Hepatic stellate cell (primary cell): ENCODE results near the gene TRIM44.
A peak's percentile ranks its signal among the peaks of the same experiment; 100 is the strongest.
"Not testable (repeated sequence)": the region's sequence is repeated elsewhere in the genome, so short reads cannot be mapped to it uniquely, and the experiment has no call there.

Experiments used
- DNase-seq: peaks from one replicate; pipeline ENCODE4 v3.0.0; 2011; ENCODE audit warnings: low spot score

Gene TRIM44

DNA sequence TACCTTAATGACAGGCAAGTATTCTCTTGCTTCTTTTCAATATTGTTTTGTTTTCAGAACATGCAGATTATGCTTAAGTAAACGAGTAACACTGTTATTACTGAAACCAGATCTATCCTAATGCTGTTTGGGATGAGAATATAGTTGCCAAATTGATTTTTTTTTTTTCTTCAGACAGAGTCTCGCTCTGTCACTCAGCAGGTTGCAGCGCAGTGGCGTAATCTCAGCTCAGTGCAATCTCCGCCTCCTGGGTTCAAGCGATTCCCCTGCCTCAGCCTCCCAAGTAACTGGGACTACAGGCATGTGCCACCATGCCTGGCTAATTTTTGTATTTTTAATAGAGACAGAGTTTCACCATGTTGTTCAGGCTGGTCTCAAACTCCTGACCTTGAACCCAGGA, 91.0 kb downstream of the TRIM44 start:
- DNase-seq = not testable (repeated sequence)

DNA sequence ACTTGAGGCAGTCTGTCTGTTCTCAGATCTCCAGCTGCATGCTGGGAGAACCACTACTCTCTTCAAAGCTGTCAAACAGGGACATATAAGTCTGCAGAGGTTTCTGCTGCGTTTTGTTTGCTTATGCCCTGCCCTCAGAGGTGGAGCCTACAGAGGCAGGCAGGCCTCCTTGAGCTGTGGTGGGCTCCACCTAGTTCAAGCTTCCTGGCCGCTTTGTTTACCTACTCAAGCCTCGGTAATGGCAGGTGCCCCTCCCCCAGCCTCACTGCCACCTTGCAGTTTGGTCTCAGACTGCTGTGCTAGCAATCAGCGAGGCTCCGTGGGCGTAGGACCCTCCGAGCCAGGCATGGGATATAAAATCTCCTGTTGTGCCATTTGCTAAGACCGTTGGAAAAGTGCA, 97.4 kb downstream of the TRIM44 start:
- not testable (repeated sequence) for DNase-seq

- no peak for DNase-seq
Observed at GRCh38 chr11:35761899-35762298, 99.3 kb downstream of the TRIM44 start.

GRCh38 chr11:35763301-35763700, 100.7 kb downstream of the TRIM44 start:
- no peak for DNase-seq

DNA sequence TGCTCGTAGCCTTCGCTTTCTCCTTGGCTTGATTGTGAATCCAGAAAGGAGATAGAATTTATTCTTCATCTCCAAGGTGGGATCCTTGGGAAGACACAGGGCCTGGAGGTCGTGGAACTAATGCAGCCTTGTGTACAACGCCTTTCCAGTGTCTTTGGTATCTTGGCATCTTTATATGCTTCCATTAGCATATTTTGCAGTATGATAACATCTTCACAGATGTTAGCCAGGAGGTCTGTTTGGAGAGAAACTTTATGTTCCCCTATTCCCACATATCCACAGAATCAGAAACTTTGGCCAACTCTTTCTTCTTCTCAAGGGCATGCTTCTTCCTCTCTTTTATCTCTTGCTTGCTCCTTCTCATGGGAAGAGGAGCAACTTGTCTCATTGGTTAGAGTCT, 101.2 kb downstream of the TRIM44 start:
- no peak for DNase-seq

DNA sequence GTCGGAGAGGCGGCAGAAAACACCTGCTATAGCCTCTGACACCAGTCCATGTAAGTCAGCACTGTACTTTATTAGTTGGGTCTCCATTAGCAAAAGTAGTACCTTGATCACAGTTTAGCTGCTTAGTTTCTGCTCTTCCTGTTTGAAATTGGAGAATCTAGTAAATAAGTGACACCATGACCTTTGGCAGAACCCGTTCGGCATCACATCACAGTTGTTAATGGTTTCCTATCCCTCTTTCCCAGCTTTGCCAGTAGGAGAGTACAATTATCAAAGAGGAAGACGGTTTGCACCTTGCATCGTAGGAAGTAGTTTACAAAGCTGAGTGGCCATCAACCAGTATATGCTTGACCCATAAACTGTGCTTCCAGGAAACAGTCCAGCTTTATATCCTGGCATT, 101.8 kb downstream of the TRIM44 start:
- no peak for DNase-seq

DNA sequence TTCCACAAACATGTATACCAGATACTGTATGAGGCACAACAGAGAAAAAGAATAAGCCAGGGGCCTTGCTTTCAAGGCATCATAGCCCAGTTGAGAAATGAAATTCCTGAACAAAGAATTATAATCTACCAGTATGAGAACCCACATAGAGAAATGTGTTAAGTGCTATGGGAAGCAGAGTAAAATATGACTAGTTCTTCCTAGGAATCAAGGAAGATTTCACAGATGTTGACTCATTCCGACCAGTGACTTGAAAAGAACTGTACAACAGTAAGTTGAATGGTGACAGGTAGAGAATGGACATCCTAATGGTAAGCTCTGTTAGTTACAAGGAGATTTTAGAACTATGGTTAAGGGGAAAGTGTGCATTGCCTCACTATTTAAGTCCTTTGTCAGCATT, 102.6 kb downstream of the TRIM44 start:
- no peak for DNase-seq

DNA sequence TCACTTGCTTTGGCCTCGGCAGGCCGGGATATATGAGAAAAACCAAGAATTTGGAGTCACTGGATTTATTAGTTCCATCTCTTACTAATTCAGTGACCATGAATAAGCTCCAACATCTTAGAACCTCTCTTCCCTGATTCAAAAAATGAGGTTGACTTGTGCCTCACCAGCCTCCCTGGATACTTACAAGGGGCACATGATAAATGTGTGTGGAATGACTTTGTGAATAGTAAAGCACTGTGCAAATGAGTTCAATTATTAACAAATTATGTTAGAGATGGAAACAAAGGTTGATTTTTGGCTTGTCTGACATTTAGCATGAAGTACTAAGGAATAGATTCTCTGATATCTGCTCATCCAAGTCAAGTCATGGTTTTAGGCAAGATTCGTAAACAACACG, 104.1 kb downstream of the TRIM44 start:
- no peak for DNase-seq

DNA sequence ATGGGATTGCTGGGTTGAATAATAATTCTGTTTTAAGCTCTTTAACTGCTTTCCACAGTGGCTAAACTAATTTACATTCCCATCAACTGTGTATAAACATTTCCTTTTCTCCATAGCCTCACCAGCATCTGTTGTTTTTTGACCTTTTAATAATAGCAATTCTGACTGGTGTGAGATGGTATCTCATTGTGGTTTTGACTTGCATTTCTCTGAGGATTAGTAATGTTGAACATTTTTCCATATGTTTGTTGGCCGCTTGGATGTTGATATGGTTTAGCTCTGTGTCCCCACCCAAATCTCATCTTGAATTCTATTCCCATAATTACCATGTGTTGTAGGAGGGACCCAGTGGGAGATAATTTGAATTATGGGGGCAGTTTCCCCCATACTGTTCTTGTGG, 107.8 kb downstream of the TRIM44 start:
- DNase-seq = not testable (repeated sequence)

DNA sequence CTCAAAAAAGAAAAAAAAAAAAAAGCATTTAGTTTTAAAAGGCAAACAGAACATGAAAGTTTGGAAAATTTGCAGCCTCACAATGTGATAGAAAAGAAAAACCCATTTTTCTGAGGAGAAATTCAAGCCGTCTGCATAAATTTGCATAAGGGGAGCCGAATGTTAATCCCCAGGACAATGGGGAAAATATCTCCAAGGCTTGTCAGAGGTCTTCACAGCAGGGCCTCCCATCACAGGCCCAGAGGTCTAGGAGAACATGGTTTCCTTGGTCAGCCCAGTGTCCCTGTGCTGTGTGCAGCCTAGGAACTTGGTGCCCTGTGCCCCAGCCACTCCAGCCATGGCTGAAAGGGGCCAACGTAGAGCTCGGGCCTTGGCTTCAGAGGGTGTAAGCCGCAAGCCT, 109.1 kb downstream of the TRIM44 start:
- DNase-seq = no peak

DNA sequence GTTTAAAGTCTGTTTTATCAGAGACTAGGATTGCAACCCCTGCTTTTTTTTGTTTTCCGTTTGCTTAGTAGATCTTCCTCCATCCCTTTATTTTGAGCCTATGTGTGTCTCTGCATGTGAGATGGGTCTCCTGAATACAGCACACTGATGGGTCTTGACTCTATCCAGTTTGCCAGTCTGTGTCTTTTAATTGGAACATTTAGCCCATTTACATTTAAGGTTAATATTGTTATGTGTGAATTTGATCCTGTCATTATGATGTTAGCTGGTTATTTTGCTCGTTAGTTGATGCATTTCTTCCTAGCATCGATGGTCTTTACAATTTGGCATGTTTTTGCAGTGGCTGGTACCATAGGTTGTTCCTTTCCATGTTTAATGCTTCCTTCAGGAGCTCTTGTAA, 114.7 kb downstream of the TRIM44 start:
- not testable (repeated sequence) for DNase-seq

DNA sequence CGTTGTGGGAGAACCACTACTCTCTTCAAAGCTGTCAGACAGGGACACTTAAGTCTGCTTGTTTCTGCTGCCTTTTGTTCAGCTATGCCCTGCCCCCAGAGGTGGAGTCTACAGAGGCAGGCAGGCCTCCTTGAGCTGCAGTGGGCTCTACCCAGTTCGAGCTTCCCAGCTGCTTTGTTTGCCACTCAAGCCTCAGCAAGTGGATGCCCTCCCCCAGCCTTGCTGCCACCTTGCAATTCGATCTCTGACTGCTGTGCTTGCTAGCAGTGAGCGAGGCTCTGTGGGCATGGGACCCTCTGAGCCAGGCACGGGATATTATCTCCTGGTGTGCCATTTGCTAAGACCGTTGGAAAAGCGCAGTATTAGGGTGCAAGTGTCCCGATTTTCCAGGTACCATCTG, 116.4 kb downstream of the TRIM44 start:
- not testable (repeated sequence) for DNase-seq

DNA sequence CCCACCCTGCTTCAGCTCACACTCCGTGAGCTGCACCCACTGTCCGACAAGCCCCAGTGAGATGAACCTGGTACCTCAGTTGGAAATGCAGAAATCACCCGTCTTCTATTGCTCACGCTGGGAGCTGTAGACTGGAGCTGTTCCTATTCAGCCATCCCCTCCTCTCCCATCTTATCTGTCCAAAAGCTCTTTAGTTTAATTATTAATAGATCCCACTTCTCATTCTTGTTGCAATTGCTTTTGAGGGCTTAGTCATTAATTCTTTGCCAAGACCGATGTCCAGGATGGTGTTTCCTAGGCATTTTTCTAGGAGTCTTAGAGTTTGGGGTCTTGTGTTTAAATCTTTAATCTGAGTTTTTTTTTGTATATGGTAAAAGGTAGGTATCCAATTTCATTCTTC, 116.8 kb downstream of the TRIM44 start:
- no peak for DNase-seq

GRCh38 chr11:35780951-35781860, 118.6 kb downstream of the TRIM44 start:
- peak; percentile 45 for DNase-seq

DNA sequence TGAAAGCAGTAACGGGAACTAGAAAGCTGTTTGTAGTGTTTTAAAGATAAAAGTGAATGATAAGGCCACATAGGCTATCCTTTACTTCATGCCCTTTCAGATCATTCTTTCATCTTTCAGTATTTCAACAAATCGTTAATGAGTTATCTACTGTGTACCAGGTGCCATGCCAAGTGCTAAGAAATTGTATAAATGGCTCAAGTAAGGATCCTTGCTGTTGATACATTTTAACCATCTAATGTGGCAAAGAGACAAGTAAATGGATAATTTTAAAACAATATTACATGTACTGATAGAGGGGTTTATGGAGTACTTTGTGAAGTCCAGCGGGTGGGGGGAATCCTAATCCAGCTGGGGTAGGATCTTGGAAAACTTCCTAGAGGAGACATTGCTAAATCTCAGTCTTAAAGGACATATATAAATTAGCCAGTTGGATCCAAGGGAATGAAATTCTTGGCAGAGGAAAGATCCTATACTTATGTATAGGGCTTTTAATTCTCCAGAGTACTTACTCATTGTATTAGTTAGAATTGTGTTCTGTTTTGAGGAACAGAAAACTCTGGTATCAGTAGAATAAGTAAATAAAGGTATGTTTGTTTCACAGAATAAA, 119.4 kb downstream of the TRIM44 start:
- DNase-seq = no peak

DNA sequence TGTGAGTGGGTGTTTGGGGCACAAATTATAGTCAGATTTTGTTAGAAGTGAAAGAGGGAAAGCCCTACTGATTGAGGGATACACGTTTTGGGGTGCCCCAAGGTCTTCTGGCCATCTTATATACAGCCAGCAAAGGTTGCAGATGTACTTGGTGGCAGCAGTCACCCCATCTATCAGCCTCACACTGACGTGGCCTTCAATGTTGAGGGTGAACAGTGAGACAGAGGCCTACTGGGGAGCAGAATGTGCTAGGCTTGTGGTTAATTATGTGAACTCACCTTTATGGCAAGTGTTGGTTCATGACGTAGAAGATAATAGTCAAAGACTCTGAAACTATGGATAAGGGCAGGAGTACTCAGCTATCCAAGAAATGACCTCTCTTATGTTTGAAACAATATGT, 121.2 kb downstream of the TRIM44 start:
- DNase-seq = no peak

- no peak for DNase-seq
Observed at GRCh38 chr11:35784699-35785098, 122.1 kb downstream of the TRIM44 start.

GRCh38 chr11:35785287-35786167, 123.0 kb downstream of the TRIM44 start:
- DNase-seq = no peak

DNA sequence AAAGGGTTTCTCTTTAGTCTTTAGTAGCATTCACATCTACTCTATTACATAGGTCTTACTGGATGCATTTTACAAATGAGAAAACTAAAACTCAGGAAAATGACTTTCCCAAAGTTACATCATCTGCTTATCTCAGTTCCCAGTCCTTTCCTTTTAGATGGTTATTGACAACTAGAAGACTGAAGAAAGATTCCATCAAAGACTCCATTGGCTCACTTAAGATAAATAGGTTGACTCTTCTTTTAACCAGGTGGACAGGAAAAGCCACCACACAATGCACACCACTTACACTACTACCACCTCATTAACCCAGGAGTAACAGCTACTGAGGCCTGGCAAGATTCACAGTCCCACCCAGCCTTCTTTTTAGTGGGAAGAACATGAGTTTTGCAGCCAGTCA, 123.6 kb downstream of the TRIM44 start:
- DNase-seq = no peak

DNA sequence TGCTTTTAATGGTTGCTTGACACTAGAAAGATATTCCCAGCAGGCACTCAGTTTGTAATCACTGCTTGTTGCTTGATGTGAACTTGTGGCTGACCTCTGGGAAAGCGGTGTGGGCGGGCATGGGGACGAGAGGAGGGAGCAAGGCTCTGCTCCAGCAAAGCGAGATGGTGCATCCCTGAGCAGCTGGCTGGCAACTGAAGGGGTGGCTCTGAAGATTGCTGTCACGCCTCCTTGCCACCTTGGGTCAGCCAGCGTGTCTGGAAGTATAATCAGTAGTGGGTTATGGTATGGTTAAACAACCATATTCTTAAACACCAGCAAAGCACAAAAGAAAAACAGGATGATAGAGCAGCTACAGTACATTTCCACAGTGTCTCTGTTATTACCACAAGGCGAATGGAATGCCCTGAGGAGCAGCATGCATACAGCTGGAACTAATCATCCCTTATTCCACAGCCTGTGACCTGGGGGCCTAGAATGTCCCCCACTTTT, 124.5 kb downstream of the TRIM44 start:
- DNase-seq = peak; percentile 19

- no peak for DNase-seq
Observed at GRCh38 chr11:35787626-35788025, 125.1 kb downstream of the TRIM44 start.
